IPS DF 6.9 (cell line): ENCODE data around the gene TCHP.
"Not testable (repeated sequence)": the region's sequence is repeated elsewhere in the genome, so short reads cannot be mapped to it uniquely, and the experiment has no call there.

Experiments used
- DNase-seq: peaks from one replicate; pipeline ENCODE4 v3.0.0-alpha.2; 2013; ENCODE audit warnings: low read depth, low spot score
- H3K27ac ChIP-seq: one replicate; pipeline ENCODE4 v1.5.1; 2013; ENCODE audit warnings: low read length, control low read depth
- H3K27me3 ChIP-seq: 2 replicates; pipeline ENCODE4 v1.6.1; 2013; ENCODE audit warnings: mild to moderate bottlenecking, low read length; ENCODE audit not compliant: control insufficient read depth, insufficient read depth
- H3K36me3 ChIP-seq: 2 replicates; pipeline ENCODE4 v1.6.1; 2013; ENCODE audit warnings: low read length; ENCODE audit not compliant: control insufficient read depth, insufficient read depth
- H3K4me1 ChIP-seq: 2 replicates; pipeline ENCODE4 v1.6.1; 2013; ENCODE audit warnings: low read length; ENCODE audit not compliant: control insufficient read depth, insufficient read depth
- H3K4me3 ChIP-seq: 2 replicates; pipeline ENCODE4 v1.5.1; 2013; ENCODE audit warnings: mild to moderate bottlenecking, low read length
- H3K9me3 ChIP-seq: 2 replicates; pipeline ENCODE4 v1.6.1; 2013; ENCODE audit warnings: low read length, inconsistent platforms; ENCODE audit not compliant: control insufficient read depth, insufficient read depth
- WGBS: extraction: QIAGEN DNeasy Blood & Tissue Kit; methylation state at CpG from one replicate; pipeline ENCODE4 v1.1.7; 2013; ENCODE audit warnings: mixed read lengths, missing lambda C conversion rate; ENCODE audit not compliant: insufficient read length, insufficient coverage; 5-methylcytosine and 5-hydroxymethylcytosine counted together

TCHP gene

GRCh38 chr12:109923481-109924245 is 23.6 kb downstream of the TCHP start:
- Histone ChIP-seq H3K4me1 (no peaks in the 10 kb centered on the region), H3K27ac (no peak overlapping the region), H3K9me3 (no peaks in the 10 kb centered on the region), H3K27me3 (no peaks in the 10 kb centered on the region), H3K36me3 (no peaks in the 10 kb centered on the region), H3K4me3 (no peak overlapping the region)
- no peak for DNase-seq
- WGBS, result no CpG with 5 or more reads among the region's 17 CpGs

DNA sequence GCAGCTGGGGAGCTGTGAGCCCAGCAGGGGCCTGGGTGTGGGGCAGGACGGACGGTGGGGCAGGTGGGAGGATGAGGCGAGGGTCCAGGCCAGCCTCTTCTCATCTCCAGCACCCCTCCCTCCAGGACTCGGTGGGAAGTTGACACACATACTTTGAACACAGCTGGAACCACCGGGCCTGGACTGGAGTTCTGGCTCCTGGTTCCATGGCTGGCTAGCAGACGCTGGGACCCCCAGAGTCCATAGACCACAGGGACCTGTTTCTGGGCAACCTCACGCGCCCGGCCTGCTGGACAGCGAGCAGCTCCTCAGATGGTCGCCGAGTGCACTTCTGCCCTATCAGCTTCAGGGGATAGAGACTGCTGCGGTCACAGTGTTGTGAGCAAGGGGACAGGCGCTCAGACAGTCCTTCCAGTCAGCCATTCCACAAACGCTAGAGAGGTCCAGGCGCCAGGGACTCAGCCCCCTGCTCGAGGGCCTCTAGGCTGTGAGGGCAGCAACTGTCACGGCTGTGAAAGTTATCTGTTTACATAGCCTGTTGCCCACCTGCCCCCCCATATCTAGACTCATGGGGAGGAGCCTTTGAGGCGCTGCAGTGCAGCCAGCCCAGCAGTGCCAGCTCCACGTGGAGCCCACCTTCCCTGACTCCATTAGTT is 25.2 kb downstream of the TCHP start:
- no peaks in the 10 kb centered on the region for H3K4me1 ChIP-seq
- H3K9me3 ChIP-seq, result no peaks in the 10 kb centered on the region
- H3K27me3 ChIP-seq, result no peaks in the 10 kb centered on the region
- H3K27ac ChIP-seq, result no peak overlapping the region
- no CpG with 5 or more reads among the region's 20 CpGs for WGBS
- no peaks in the 10 kb centered on the region for H3K36me3 ChIP-seq
- H3K4me3 ChIP-seq, result no peak overlapping the region
- DNase-seq, result no peak

- H3K27me3 ChIP-seq, result no peaks in the 10 kb centered on the region
- no peak for DNase-seq
- H3K36me3 ChIP-seq, result 0 out of 2 replicates have a peak, but pooled peaks cover 2% of the 10 kb centered on the region
- no peak overlapping the region for H3K27ac ChIP-seq
- H3K9me3 ChIP-seq, result no peaks in the 10 kb centered on the region
- WGBS, result no CpG with 5 or more reads among the region's 8 CpGs
- H3K4me1 ChIP-seq, result no peaks in the 10 kb centered on the region
- H3K4me3 ChIP-seq, result no peak overlapping the region
These were observed 25.9 kb downstream of the TCHP start for GRCh38 chr12:109926016-109926415.

- H3K27ac ChIP-seq, result no peak overlapping the region
- DNase-seq, result no peak
- 0 out of 2 replicates have a peak, but pooled peaks cover 2% of the 10 kb centered on the region for H3K36me3 ChIP-seq
- H3K4me3 ChIP-seq, result no peak overlapping the region
- H3K9me3 ChIP-seq, result no peaks in the 10 kb centered on the region
- H3K27me3 ChIP-seq, result no peaks in the 10 kb centered on the region
- WGBS, result no CpG with 5 or more reads among the region's 11 CpGs
- H3K4me1 ChIP-seq, result no peaks in the 10 kb centered on the region
These were observed 26.6 kb downstream of the TCHP start for GRCh38 chr12:109926488-109927210.

DNA sequence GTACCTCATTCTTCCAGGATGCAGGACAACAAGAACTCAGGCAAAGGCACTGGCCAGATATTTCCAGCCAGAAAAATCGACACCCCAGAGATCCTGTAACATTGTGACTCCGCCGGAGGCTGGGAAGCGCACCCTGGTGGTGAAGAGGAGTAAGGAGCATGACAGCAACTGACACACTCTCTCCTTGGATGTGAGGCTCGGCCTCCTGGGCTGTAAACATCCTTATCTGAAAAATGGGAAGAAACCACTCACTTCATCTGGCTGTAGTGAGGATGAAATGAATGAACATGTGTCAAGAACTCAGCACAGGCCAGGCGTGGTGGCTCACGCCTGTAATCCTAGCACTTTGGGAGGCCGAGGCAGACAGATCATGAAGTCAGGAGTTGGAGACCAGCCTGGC is 27.5 kb downstream of the TCHP start:
- no peak for DNase-seq
- Histone ChIP-seq H3K4me1 (no peaks in the 10 kb centered on the region), H3K36me3 (peaks cover 4% of the 10 kb centered on the region; the same call in 1 of the 2 replicates), H3K4me3 (no peak overlapping the region), H3K9me3 (no peaks in the 10 kb centered on the region), H3K27me3 (no peaks in the 10 kb centered on the region), H3K27ac (no peak overlapping the region)
- WGBS, result no CpG with 5 or more reads among the region's 8 CpGs

- H3K4me3 ChIP-seq, result no peak overlapping the region
- no peak for DNase-seq
- H3K36me3 ChIP-seq, result peaks cover 7% of the 10 kb centered on the region
- no peaks in the 10 kb centered on the region for H3K27me3 ChIP-seq
- no peaks in the 10 kb centered on the region for H3K4me1 ChIP-seq
- no peak overlapping the region for H3K27ac ChIP-seq
- WGBS, result no CpG with 5 or more reads among the region's 12 CpGs
- H3K9me3 ChIP-seq, result no peaks in the 10 kb centered on the region
These were observed 28.1 kb downstream of the TCHP start for GRCh38 chr12:109928058-109928656.

- H3K27ac ChIP-seq, H3K4me1 ChIP-seq, H3K36me3 ChIP-seq, H3K27me3 ChIP-seq, H3K4me3 ChIP-seq, DNase-seq, H3K9me3 ChIP-seq: not testable (repeated sequence)
- no CpG with 5 or more reads among the region's 14 CpGs for WGBS
These were observed 29.3 kb downstream of the TCHP start for GRCh38 chr12:109929326-109929725.

GRCh38 chr12:109930028-109930800 is 30.1 kb downstream of the TCHP start:
- no CpG with 5 or more reads among the region's 16 CpGs for WGBS
- Histone ChIP-seq H3K27me3 (no peaks in the 10 kb centered on the region), H3K27ac (no peak overlapping the region), H3K4me3 (no peak overlapping the region), H3K9me3 (no peaks in the 10 kb centered on the region), H3K36me3 (peaks cover 7% of the 10 kb centered on the region), H3K4me1 (no peaks in the 10 kb centered on the region)
- DNase-seq, result no peak

DNA sequence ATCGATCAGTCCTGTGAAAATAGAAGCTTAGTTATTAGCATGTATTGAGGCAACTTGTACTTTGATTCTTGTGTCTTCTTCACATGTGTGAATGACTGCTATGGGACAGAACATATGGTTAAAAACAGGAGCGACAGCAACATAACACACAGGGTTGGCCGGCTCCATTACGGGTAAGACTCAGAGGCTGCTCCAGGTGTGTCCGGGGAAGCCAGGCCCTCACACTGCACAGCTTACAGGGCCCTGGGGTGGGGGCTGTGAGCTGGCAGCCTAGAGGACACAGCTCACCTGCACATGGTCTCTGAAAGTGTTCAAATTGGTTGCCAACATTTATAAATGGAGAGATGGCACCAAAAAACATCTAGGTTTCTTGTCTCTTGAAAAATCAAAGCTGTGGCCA is 31.1 kb downstream of the TCHP start:
- Histone ChIP-seq H3K4me3 (no peak overlapping the region), H3K36me3 (peaks cover 7% of the 10 kb centered on the region), H3K27me3 (no peaks in the 10 kb centered on the region), H3K9me3 (no peaks in the 10 kb centered on the region), H3K4me1 (no peaks in the 10 kb centered on the region), H3K27ac (no peak overlapping the region)
- WGBS, result no CpG with 5 or more reads among the region's 5 CpGs
- DNase-seq, result no peak
